Measurements from ENCODE around the gene MAP4K1.

The MAP4K1 gene

DNA sequence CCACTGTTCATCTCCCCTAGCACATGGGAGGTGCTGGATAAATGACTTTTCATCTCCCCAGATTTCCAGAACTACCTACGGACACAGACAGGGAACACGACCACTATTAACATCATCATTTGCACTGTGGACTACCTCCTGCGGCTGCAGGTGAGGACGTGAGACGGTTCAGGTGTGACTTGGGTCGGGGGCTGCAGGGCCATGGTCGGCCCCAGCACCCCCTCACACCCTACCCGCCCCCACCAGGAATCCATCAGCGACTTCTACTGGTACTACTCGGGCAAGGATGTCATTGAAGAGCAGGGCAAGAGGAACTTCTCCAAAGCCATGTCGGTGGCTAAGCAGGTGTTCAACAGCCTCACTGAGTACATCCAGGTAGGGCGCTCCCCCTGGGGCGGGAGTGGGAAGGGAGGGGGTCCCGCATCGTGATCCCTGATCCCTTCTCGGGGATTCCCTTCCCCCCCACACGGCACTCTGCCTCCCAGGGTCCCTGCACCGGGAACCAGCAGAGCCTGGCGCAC is 74.4 kb downstream of the MAP4K1 start:
- FAIRE-seq: no peak

DNA sequence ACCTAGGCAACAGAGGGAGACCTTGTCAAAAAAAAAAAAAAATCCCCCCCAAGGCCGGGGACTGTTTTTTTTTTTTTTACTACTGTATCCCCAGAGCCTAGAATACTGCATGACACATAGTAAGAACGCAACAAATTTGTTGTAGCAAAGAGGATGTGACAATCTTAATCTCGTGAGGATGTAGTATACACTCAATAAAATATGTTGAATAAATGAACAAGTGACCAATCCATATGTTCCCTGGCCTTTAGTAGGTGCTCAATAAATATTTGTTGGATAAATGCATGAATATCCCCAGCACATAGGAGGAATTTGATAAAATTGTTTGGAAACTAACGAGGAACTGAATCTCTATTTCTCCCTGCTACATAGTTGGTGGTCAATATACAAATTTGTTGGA is 75.7 kb downstream of the MAP4K1 start:
- FAIRE-seq: no peak

DNA sequence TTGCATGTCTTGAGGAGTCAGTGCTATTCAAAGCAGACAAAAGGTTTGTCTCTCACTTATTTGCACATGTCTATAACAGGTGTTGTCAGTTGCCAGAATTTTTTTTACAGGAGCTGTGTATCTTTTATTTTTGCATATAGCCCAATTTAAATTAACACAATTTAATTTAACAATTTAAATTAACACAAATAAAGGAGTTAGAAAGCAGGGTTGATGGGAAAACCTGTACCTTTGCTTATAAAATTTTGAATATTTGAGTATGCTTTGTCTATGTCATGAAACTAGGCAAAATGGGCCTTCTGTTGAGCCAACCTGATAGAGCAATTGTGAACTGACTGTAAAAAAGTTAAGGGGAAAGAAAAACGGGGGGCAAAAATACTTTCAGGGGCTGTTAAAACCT is 78.0 kb downstream of the MAP4K1 start:
- no peak for FAIRE-seq

- no peak for FAIRE-seq
Observed at GRCh38 chr19:38538793-38539528, 78.8 kb downstream of the MAP4K1 start.

DNA sequence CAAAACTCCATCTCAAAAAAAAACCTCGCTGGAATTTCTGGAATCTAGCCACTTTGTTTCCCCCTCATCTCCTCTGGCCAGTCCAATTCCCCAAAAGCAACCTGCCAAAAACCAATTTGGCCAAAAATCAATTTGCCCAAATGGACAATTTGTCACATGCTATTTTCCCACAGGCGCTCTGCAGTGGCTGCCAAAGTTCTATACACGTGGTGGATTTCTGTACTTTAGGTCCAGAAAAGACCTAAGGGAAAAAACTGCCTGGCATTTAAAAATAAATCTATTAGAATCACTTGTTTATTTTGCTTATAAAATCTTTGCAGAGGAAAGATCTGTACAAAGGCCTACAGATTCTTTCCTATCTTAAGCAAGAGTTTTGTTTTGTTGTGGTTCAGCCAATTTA is 79.4 kb downstream of the MAP4K1 start:
- FAIRE-seq: no peak
